A673 (cell line): ENCODE data around the gene PVALEF. TPM values are rescaled to one million over a fixed set of nuclear protein-coding genes. Genes with fewer than 3 reads are reported as not detected.
A peak's percentile ranks its signal among the peaks of the same experiment; 100 is the strongest.

ENCODE experiments used
- BruUV-seq: library from RNA; stranded (reverse); fragments of 400-500 nt; replicated peaks from 2 replicates; lab custom pipeline; 2021; lab: Mats Ljungman, UMichigan
- CTCF ChIA-PET: fragments of 300-600 bp; sonication (Branson Sonifier 250); formaldehyde crosslinking; loops from one replicate; lab custom pipeline; 2022; ENCODE audit warnings: antibody characterized with exemption; lab: Charles Lee
- POLR2A ChIA-PET: fragments of 300-600 bp; sonication (Branson Sonifier 250); formaldehyde crosslinking; loops from one replicate; lab custom pipeline; 2022; ENCODE audit warnings: antibody characterized with exemption; ENCODE audit not compliant: low non-redundant PET; lab: Charles Lee
- DNase-seq: peaks from one replicate; pipeline ENCODE4 v3.0.0-alpha.2; 2015; ENCODE audit warnings: low spot score
- H3K27ac ChIP-seq: fragments of 200-600 bp; sonication (generic); 2 replicates; pipeline ENCODE4 v1.5.1; 2016; ENCODE audit warnings: mixed run types, low read depth, mild to moderate bottlenecking, mixed read lengths, antibody characterized with exemption, low read length; ENCODE audit not compliant: poor library complexity, severe bottlenecking
- H3K27me3 ChIP-seq: fragments of 200-600 bp; sonication (generic); replicated peaks from 2 replicates; pipeline ENCODE4 v1.6.1; 2017; ENCODE audit warnings: mixed run types, low read depth, mild to moderate bottlenecking, mixed read lengths, antibody characterized with exemption, low read length; ENCODE audit not compliant: insufficient read depth, poor library complexity
- H3K36me3 ChIP-seq: fragments of 200-600 bp; sonication (generic); 2 replicates; pipeline ENCODE4 v1.6.1; 2016; ENCODE audit warnings: mixed run types, mild to moderate bottlenecking, mixed read lengths, antibody characterized with exemption, low read length; ENCODE audit not compliant: insufficient read depth, poor library complexity, severe bottlenecking
- H3K4me1 ChIP-seq: fragments of 200-600 bp; sonication (generic); 2 replicates; pipeline ENCODE4 v1.6.1; 2017; ENCODE audit warnings: mixed run types, mild to moderate bottlenecking, mixed read lengths, antibody characterized with exemption, low read length; ENCODE audit not compliant: insufficient read depth, poor library complexity, severe bottlenecking
- H3K4me3 ChIP-seq: fragments of 200-600 bp; sonication (generic); 2 replicates; pipeline ENCODE4 v1.5.1; 2016; ENCODE audit warnings: low read depth, mixed run types, mild to moderate bottlenecking, mixed read lengths, low read length; ENCODE audit not compliant: poor library complexity, severe bottlenecking
- H3K9me3 ChIP-seq: fragments of 200-600 bp; sonication (generic); 2 replicates; pipeline ENCODE4 v1.6.1; 2016; ENCODE audit warnings: mixed run types, low read depth, mild to moderate bottlenecking, mixed read lengths, antibody characterized with exemption, low read length; ENCODE audit not compliant: poor library complexity, severe bottlenecking
- CTCF ChIP-seq: fragments of 300-800, 200-600 bp; sonication (generic); conservative IDR thresholded peaks from 2 replicates; pipeline ENCODE4 v1.5.1; 2017; ENCODE audit warnings: low read depth, mild to moderate bottlenecking, antibody characterized with exemption, low read length, moderate library complexity, mixed read lengths
- EZH2 ChIP-seq: fragments of 200-600 bp; sonication (generic); IDR thresholded peaks from 2 replicates; pipeline ENCODE4 v1.6.1; 2017; ENCODE audit warnings: borderline replicate concordance, low read depth, mild to moderate bottlenecking, mixed read lengths, antibody characterized with exemption, low read length; ENCODE audit not compliant: poor library complexity, severe bottlenecking
- intact Hi-C: fragments of 100-400 bp; cut with micrococcal nuclease; formaldehyde crosslinking; loops from one replicate; pipeline ENCODE4 v1.10.0; 2022; ENCODE audit not compliant: unreplicated experiment
- total RNA-seq: library from RNA; stranded (reverse); gene quantifications from 2 replicates; pipeline ENCODE4 v1.2.3, GENCODE V29; 2021

The PVALEF gene
- total RNA-seq, 1 experiment from 2014 or later: not detected

GRCh38 chr17:81200201-81200600 lies 34.9 kb downstream of the PVALEF start:
- Histone ChIP-seq H3K9me3 (no peaks in the 10 kb centered on the region), H3K4me3 (no peak overlapping the region), H3K27me3 (no peaks in the 10 kb centered on the region), H3K36me3 (no peaks in the 10 kb centered on the region), H3K27ac (no peak overlapping the region), H3K4me1 (peaks cover 5% of the 10 kb centered on the region)
- intact Hi-C loops: no loop called here
- TF ChIP-seq CTCF (no peak), EZH2 (no peak)
- ChIA-PET POLR2A (interaction anchor here (0.5 kb wide), 1 partner anchor 200 kb away, joined by 3 read pairs; no protein-coding TSS in a partner anchor), CTCF (interaction anchor here (0.6 kb wide), 1 partner anchor 54 kb away, joined by 7 read pairs; no protein-coding TSS in a partner anchor)
- no peak for DNase-seq
- no TSS peak for BruUV-seq

- peak; percentile 78 for DNase-seq
Observed at GRCh38 chr17:81200695-81201580, 35.6 kb downstream of the PVALEF start.

GRCh38 chr17:81202318-81202717 lies 37.0 kb downstream of the PVALEF start:
- no peak overlapping the region for H3K27ac ChIP-seq
- no peaks in the 10 kb centered on the region for H3K9me3 ChIP-seq
- DNase-seq: no peak
- H3K27me3 ChIP-seq: no peaks in the 10 kb centered on the region
- ChIA-PET CTCF (no interaction called here), POLR2A (no interaction called here)
- intact Hi-C loops: no loop called here
- no TSS peak for BruUV-seq
- no peak overlapping the region for H3K4me3 ChIP-seq
- TF ChIP-seq EZH2: no peak
- TF ChIP-seq CTCF: no peak
- no peaks in the 10 kb centered on the region for H3K36me3 ChIP-seq
- H3K4me1 ChIP-seq: peaks cover 18% of the 10 kb centered on the region

More at GRCh38 chr17:81200695-81201580, 35.6 kb downstream of the PVALEF start:
- Histone ChIP-seq H3K9me3 (no peaks in the 10 kb centered on the region), H3K27me3 (no peaks in the 10 kb centered on the region), H3K4me3 (no peak overlapping the region), H3K27ac (no peak overlapping the region), H3K4me1 (peaks cover 5% of the 10 kb centered on the region), H3K36me3 (no peaks in the 10 kb centered on the region)
- no peak for TF ChIP-seq EZH2
- peak; percentile 59 for TF ChIP-seq CTCF
- CTCF ChIA-PET: interaction anchor here (0.6 to 1.1 kb wide), 3 partner anchors 55 to 58 kb away, joined by 3 to 7 read pairs (median 4); no protein-coding TSS in a partner anchor
- BruUV-seq: no TSS peak
- intact Hi-C loops: no loop called here
- POLR2A ChIA-PET: no interaction called here
